ENCODE measurements around the gene FUZ.

FUZ gene

DNA sequence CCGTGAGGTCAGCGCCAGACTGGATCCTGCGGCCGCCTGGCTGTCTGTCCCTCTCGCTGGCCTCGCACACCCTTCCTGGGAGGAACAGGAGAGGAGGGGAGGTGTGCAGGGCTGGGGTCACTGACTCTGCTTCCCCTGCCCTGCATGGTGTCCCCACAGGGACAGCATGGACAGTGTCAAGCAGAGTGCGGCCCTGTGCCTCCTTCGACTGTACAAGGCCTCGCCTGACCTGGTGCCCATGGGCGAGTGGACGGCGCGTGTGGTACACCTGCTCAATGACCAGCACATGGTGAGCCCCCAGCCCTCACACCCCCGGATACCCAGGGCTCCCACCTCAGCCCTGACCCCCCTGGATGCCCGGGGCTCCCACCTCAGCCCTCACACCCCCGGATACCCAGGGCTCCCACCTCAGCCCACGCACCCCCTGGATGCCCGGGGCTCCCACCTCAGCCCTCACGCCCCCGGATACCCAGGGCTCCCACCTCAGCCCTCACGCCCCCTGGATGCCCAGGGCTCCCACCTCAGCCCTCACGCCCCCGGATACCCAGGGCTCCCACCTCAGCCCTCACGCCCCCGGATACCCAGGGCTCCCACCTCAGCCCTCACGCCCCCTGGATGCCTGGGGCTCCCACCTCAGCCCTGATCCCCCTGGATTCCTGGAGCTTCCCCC is 21.2 kb downstream of the FUZ start:
- DNase-seq, result no peak
- Histone ChIP-seq H3K4me3 (ENCODE audit: low read depth, low read length) (no peak overlapping the region), H3K36me3 (replicated peaks) (peaks cover 57% of the 10 kb centered on the region), H3K27ac (no peak overlapping the region), H3K27me3 (replicated peaks) (no peaks in the 10 kb centered on the region)
- TF ChIP-seq, protein P1, sequence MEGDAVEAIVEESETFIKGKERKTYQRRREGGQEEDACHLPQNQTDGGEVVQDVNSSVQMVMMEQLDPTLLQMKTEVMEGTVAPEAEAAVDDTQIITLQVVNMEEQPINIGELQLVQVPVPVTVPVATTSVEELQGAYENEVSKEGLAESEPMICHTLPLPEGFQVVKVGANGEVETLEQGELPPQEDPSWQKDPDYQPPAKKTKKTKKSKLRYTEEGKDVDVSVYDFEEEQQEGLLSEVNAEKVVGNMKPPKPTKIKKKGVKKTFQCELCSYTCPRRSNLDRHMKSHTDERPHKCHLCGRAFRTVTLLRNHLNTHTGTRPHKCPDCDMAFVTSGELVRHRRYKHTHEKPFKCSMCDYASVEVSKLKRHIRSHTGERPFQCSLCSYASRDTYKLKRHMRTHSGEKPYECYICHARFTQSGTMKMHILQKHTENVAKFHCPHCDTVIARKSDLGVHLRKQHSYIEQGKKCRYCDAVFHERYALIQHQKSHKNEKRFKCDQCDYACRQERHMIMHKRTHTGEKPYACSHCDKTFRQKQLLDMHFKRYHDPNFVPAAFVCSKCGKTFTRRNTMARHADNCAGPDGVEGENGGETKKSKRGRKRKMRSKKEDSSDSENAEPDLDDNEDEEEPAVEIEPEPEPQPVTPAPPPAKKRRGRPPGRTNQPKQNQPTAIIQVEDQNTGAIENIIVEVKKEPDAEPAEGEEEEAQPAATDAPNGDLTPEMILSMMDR (IDR thresholded peaks at IDR 0.05; ENCODE audit: low read depth, low read length, missing control alignments), result no peak
- in situ Hi-C loops (cut with HindIII; ENCODE audit: low pct_ligation_motif_present, low sequenced_read_pairs), result no loop called here

DNA sequence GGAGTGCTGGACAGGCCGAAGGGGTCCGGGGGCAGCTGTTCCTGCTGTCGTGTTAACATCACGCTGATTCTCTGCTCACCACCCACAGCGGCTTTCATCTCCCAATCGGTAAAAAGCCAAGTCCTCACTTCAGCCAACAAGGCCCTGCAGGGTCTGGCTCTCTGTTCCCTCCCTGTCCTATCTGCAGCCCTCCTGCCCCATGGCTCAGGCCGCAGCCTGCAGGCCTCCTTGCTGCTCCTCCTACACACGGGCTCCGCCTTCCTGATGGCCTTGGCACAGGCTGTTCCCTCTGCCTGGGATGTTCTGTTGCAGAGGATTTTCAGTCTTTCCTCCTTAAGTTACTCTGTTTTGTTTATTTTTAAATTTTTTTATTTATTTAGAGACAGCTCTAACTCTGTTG is 22.2 kb downstream of the FUZ start:
- no peak overlapping the region for H3K27ac ChIP-seq
- DNase-seq, result no peak
- TF ChIP-seq, protein P1 (IDR thresholded peaks at IDR 0.05; ENCODE audit: low read depth, low read length, missing control alignments), result no peak
- in situ Hi-C loops (cut with HindIII; ENCODE audit: low pct_ligation_motif_present, low sequenced_read_pairs), result no loop called here
- H3K4me3 ChIP-seq (ENCODE audit: low read depth, low read length), result no peak overlapping the region
- H3K36me3 ChIP-seq (replicated peaks), result peaks cover 46% of the 10 kb centered on the region
- H3K27me3 ChIP-seq (replicated peaks), result no peaks in the 10 kb centered on the region

DNA sequence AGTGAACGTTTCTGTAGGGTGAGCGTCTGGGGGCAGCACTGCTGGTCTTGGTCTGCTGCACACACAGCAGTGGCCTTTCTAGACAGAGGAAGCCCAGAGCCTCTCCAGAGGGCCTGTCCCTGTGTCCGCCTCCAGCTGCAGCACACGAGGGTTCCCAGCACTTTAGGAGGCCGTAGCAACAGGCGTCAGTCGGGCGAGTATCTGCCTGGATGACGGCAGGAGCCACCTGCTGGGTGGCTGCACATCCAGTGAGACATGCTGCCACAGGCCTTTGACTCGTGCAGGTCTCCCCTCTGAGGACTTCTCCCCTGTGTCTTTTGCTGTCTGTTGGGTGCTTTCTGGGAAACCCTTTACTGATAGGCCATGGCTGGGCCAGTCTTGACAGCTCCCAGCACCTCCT is 24.2 kb downstream of the FUZ start:
- Histone ChIP-seq H3K27me3 (replicated peaks) (no peaks in the 10 kb centered on the region), H3K27ac (no peak overlapping the region), H3K4me3 (ENCODE audit: low read depth, low read length) (no peak overlapping the region), H3K36me3 (replicated peaks) (peaks cover 43% of the 10 kb centered on the region)
- in situ Hi-C loops (cut with HindIII; ENCODE audit: low pct_ligation_motif_present, low sequenced_read_pairs), result no loop called here
- TF ChIP-seq, protein P1 (IDR thresholded peaks at IDR 0.05; ENCODE audit: low read depth, low read length, missing control alignments), result no peak
- DNase-seq, result no peak

DNA sequence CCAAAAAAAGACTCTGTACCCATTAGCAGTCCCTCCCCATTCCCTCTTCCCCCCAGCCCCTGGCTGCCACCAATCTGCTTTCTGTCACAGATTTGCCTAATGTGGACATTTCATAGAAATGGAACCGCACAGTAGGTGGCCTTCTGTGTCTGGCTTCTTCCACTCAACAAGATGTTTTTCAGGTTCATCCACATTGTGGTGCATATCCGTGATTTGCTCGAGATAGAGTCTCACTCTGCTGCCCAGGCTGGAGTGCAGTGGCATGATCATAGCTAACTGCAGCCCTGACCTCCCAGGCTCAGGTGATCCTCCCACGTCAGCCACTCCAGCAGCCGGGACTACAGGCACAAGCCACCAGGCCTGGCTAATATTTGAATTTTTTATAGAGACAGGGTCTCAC is 25.3 kb downstream of the FUZ start:
- no peak for DNase-seq
- H3K27ac ChIP-seq, result no peak overlapping the region
- peaks cover 45% of the 10 kb centered on the region for H3K36me3 ChIP-seq (replicated peaks)
- TF ChIP-seq, protein P1 (IDR thresholded peaks at IDR 0.05; ENCODE audit: low read depth, low read length, missing control alignments), result no peak
- in situ Hi-C loops (cut with HindIII; ENCODE audit: low pct_ligation_motif_present, low sequenced_read_pairs), result no loop called here
- no peak overlapping the region for H3K4me3 ChIP-seq (ENCODE audit: low read depth, low read length)
- H3K27me3 ChIP-seq (replicated peaks), result no peaks in the 10 kb centered on the region

DNA sequence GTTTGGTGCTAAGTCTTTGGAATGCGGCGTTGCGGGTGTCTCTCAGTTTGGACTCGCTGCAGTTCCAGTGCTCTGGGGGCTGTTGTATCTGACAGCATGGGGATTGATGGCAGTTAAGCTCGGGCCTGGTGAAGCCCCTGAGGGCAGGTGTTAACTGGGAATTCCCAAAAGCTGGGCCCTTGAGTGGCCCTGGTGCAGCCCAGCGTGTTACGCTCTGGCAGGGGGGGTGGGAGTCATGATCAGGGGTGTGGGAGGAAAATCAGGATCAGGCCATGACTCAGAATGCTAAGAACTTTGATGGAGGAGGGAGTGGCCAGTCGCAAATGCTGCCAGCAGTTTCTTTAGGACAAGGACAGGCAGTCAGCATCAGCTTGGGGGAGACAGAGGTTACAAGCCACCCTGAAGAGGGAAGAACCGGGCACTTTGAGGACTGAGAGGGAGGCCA is 26.7 kb downstream of the FUZ start:
- H3K27me3 ChIP-seq (replicated peaks), result no peaks in the 10 kb centered on the region
- peak; percentile 23 for DNase-seq
- peaks cover 41% of the 10 kb centered on the region for H3K36me3 ChIP-seq (replicated peaks)
- in situ Hi-C loops (cut with HindIII; ENCODE audit: low pct_ligation_motif_present, low sequenced_read_pairs), result no loop called here
- TF ChIP-seq, protein P1 (IDR thresholded peaks at IDR 0.05; ENCODE audit: low read depth, low read length, missing control alignments), result no peak
- H3K27ac ChIP-seq, result no peak overlapping the region
- no peak overlapping the region for H3K4me3 ChIP-seq (ENCODE audit: low read depth, low read length)

DNA sequence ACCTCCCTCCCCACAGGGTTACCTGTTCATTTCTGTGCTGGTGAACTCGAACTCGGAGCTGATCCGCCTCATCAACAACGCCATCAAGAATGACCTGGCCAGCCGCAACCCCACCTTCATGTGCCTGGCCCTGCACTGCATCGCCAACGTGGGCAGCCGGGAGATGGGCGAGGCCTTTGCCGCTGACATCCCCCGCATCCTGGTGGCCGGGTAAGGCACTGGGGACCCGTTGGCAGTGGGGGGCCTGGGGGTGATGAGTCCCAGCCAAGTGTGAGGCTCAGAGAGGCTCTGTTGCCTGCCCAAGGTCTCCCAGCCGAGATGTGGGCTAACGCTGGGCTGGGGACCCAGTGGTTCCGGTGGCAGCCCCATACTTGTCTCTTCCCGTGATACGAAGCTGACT is 30.6 kb downstream of the FUZ start:
- no peak for DNase-seq
- no peak overlapping the region for H3K4me3 ChIP-seq (ENCODE audit: low read depth, low read length)
- peaks cover 28% of the 10 kb centered on the region for H3K36me3 ChIP-seq (replicated peaks)
- no peaks in the 10 kb centered on the region for H3K27me3 ChIP-seq (replicated peaks)
- in situ Hi-C loops (cut with HindIII; ENCODE audit: low pct_ligation_motif_present, low sequenced_read_pairs), result no loop called here
- H3K27ac ChIP-seq, result no peak overlapping the region
- TF ChIP-seq, protein P1 (IDR thresholded peaks at IDR 0.05; ENCODE audit: low read depth, low read length, missing control alignments), result no peak
